OCI-LY3 (cell line): ENCODE data around the gene TRMT11.

Source experiments
- H2AFZ ChIP-seq: fragments of 200-600, 300-600 bp; shearing (Covaris generic); 2 replicates; pipeline ENCODE4 v1.6.0; 2014; ENCODE audit warnings: antibody characterized with exemption, low read depth, low read length
- H3K27ac ChIP-seq: fragments of 200-600, 300-600 bp; sonication (generic); 2 replicates; pipeline ENCODE4 v1.5.1; 2014; ENCODE audit warnings: mild to moderate bottlenecking, low read length, moderate library complexity, mixed read lengths
- H3K27me3 ChIP-seq: fragments of 200-600, 300-600 bp; sonication (generic); 2 replicates; pipeline ENCODE4 v1.6.1; 2014; ENCODE audit warnings: low read depth, low read length, mixed read lengths
- H3K36me3 ChIP-seq: fragments of 200-600, 300-600 bp; sonication (generic); replicated peaks from 2 replicates; pipeline ENCODE3; 2014; ENCODE audit warnings: low read depth, low read length, mixed read lengths
- H3K4me1 ChIP-seq: fragments of 300-600, 200-600 bp; sonication (generic); 2 replicates; pipeline ENCODE4 v1.6.1; 2014; ENCODE audit warnings: low read length, mixed read lengths
- H3K4me2 ChIP-seq: fragments of 200-600, 300-600 bp; sonication (generic); 2 replicates; pipeline ENCODE4 v1.6.1; 2014; ENCODE audit warnings: low read length, mixed read lengths
- H3K4me3 ChIP-seq: fragments of 300-600, 200-600 bp; sonication (generic); 2 replicates; pipeline ENCODE4 v1.5.1; 2014; ENCODE audit warnings: antibody characterized with exemption, mild to moderate bottlenecking, low read length, moderate library complexity
- H3K79me2 ChIP-seq: fragments of 300-600, 200-600 bp; shearing (Covaris generic); 2 replicates; pipeline ENCODE4 v1.6.1; 2014; ENCODE audit warnings: mild to moderate bottlenecking, low read length, mixed read lengths
- H3K9ac ChIP-seq: fragments of 300-600, 200-600 bp; shearing (Covaris generic); 2 replicates; pipeline ENCODE4 v1.6.0; 2014; ENCODE audit warnings: mild to moderate bottlenecking, low read length, moderate library complexity
- H3K9me3 ChIP-seq: fragments of 200-600, 300-600 bp; shearing (Covaris generic); 2 replicates; pipeline ENCODE4 v1.6.1; 2014; ENCODE audit warnings: low read length, mixed read lengths; ENCODE audit not compliant: insufficient read depth
- H4K20me1 ChIP-seq: fragments of 200-600, 300-600 bp; sonication (generic); 2 replicates; pipeline ENCODE4 v1.6.1; 2016; ENCODE audit warnings: low read length, mixed read lengths; ENCODE audit not compliant: insufficient read depth
- EZH2phosphoT487 ChIP-seq: fragments of 200-600 bp; shearing (Covaris generic); IDR thresholded peaks from 2 replicates; pipeline ENCODE4 v1.6.1; 2018; ENCODE audit warnings: antibody characterized with exemption, mixed run types, low read depth
- TF ChIP-seq, protein P1 (sequence below): fragments of 200-600, 300-600 bp; sonication (generic); IDR thresholded peaks from 2 replicates; pipeline ENCODE4 v1.5.1; 2014; ENCODE audit warnings: antibody characterized with exemption, low read length, low read depth

Gene TRMT11

GRCh38 chr6:125953502-125953875 is 32.9 kb upstream of the TRMT11 start:
- H3K27ac ChIP-seq: no peak overlapping the region
- H3K4me2 ChIP-seq: peak overlapping the region; percentile 78
- peaks cover 23% of the 10 kb centered on the region for H3K4me1 ChIP-seq
- no peak for TF ChIP-seq EZH2phosphoT487
- TF ChIP-seq, protein P1, sequence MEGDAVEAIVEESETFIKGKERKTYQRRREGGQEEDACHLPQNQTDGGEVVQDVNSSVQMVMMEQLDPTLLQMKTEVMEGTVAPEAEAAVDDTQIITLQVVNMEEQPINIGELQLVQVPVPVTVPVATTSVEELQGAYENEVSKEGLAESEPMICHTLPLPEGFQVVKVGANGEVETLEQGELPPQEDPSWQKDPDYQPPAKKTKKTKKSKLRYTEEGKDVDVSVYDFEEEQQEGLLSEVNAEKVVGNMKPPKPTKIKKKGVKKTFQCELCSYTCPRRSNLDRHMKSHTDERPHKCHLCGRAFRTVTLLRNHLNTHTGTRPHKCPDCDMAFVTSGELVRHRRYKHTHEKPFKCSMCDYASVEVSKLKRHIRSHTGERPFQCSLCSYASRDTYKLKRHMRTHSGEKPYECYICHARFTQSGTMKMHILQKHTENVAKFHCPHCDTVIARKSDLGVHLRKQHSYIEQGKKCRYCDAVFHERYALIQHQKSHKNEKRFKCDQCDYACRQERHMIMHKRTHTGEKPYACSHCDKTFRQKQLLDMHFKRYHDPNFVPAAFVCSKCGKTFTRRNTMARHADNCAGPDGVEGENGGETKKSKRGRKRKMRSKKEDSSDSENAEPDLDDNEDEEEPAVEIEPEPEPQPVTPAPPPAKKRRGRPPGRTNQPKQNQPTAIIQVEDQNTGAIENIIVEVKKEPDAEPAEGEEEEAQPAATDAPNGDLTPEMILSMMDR: peak; percentile 37
- peak overlapping the region; percentile 72 for H3K4me3 ChIP-seq
- no peaks in the 10 kb centered on the region for H3K9me3 ChIP-seq
- peaks cover 17% of the 10 kb centered on the region for H3K79me2 ChIP-seq
- peak overlapping the region; percentile 78 for H2AFZ ChIP-seq
- H4K20me1 ChIP-seq: no peaks in the 10 kb centered on the region
- H3K9ac ChIP-seq: 0 out of 2 replicates have a peak overlapping the region, but pooled peaks have one; percentile 5
- no peaks in the 10 kb centered on the region for H3K36me3 ChIP-seq
- no peaks in the 10 kb centered on the region for H3K27me3 ChIP-seq

- H3K4me2 ChIP-seq: no peak overlapping the region
- H3K36me3 ChIP-seq: no peaks in the 10 kb centered on the region
Measured at GRCh38 chr6:125954735-125955339, 31.5 kb upstream of the TRMT11 start.

DNA sequence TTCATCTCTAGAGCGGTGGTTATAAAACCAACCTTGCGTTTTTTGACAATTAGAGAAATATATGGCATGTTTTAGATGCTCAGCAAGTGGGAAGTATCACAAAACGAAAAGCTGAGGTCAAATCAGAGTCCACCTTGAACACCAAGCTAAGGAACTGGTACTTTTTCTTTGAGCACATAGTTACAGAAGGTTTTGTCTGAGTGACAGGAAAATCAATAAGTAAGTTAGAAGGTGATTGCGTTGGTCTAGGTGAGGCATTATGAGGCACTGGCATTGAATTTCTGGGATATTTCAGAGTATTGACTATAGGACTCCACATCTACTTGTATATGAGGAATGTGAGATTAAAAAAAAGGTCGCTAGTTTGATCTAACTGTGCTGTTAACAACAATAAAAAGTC is 30.4 kb upstream of the TRMT11 start:
- peak overlapping the region; percentile 51; the same call in 1 of the 2 replicates for H2AFZ ChIP-seq
- H3K4me1 ChIP-seq: peaks cover 23% of the 10 kb centered on the region
- H3K9ac ChIP-seq: peak overlapping the region; percentile 67
- TF ChIP-seq, protein P1: no peak
- TF ChIP-seq EZH2phosphoT487: no peak
- peak overlapping the region; percentile 93 for H3K4me3 ChIP-seq
- H3K27me3 ChIP-seq: no peaks in the 10 kb centered on the region
- H3K9me3 ChIP-seq: no peaks in the 10 kb centered on the region
- H3K27ac ChIP-seq: no peak overlapping the region
- H3K79me2 ChIP-seq: peaks cover 21% of the 10 kb centered on the region
- no peaks in the 10 kb centered on the region for H3K36me3 ChIP-seq
- no peaks in the 10 kb centered on the region for H4K20me1 ChIP-seq
- H3K4me2 ChIP-seq: peak overlapping the region; percentile 94

More at GRCh38 chr6:125954735-125955339, 31.5 kb upstream of the TRMT11 start:
- Histone ChIP-seq H3K9ac (no peak overlapping the region), H4K20me1 (no peaks in the 10 kb centered on the region), H3K27ac (no peak overlapping the region), H2AFZ (no peak overlapping the region), H3K4me3 (no peak overlapping the region), H3K9me3 (no peaks in the 10 kb centered on the region), H3K4me1 (peaks cover 23% of the 10 kb centered on the region), H3K27me3 (no peaks in the 10 kb centered on the region), H3K79me2 (peaks cover 21% of the 10 kb centered on the region)
- TF ChIP-seq, protein P1: no peak
- TF ChIP-seq EZH2phosphoT487: no peak

GRCh38 chr6:125956506-125957390 is 29.6 kb upstream of the TRMT11 start, which contains the start of gene HINT3:
Gene HINT3 (plus strand): TSS chr6:125956770. CDS start chr6:125956978, 208 bp downstream.
- Histone ChIP-seq H3K4me3 (peak within 1 kb of the TSS; percentile 93), H3K4me2 (peak within 1 kb of the TSS; percentile 96), H3K36me3 (no peaks in the 10 kb centered on the region), H2AFZ (peak within 1 kb of the TSS; percentile 77), H3K27me3 (no peaks in the 10 kb centered on the region), H3K27ac (peak within 1 kb of the TSS; percentile 63), H3K9me3 (no peaks in the 10 kb centered on the region), H3K4me1 (peaks cover 23% of the 10 kb centered on the region), H3K79me2 (peaks cover 21% of the 10 kb centered on the region), H3K9ac (peak within 1 kb of the TSS; percentile 85), H4K20me1 (no peaks in the 10 kb centered on the region)
- TF ChIP-seq, protein P1: peak; percentile 82
- TF ChIP-seq EZH2phosphoT487: no peak
